HG03045 (cell line): ENCODE data around the gene TRIM39.

Experiments used
- ATAC-seq: cut with Tn5 transposase; IDR thresholded peaks from one replicate; pipeline ENCODE4 v1.9.1; 2021; ENCODE audit warnings: mild to moderate bottlenecking, moderate library complexity; ENCODE audit not compliant: unreplicated experiment

Gene TRIM39

GRCh38 chr6:30327232-30327746 lies 562 bp downstream of the TRIM39 start:
- ATAC-seq: no peak

DNA sequence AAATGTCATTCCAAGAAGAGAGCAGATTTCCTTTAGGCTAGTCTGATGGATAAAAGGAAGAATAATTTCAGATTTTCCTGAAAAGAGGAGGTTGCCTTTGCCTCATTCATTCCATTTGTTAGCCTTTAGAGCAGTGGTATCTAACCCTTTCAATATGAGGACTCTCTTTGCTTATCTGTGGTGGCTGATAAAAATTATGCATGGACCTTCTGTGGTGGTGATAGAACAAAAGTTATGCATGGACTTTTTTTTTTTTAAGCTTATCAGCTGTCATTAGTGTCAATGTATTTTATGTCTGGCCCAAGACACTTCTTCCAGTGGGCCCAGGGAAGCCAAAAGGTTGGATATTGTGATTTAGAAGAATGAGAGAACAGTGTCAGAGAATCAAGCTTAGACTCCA lies 1.7 kb downstream of the TRIM39 start:
- ATAC-seq: no peak

DNA sequence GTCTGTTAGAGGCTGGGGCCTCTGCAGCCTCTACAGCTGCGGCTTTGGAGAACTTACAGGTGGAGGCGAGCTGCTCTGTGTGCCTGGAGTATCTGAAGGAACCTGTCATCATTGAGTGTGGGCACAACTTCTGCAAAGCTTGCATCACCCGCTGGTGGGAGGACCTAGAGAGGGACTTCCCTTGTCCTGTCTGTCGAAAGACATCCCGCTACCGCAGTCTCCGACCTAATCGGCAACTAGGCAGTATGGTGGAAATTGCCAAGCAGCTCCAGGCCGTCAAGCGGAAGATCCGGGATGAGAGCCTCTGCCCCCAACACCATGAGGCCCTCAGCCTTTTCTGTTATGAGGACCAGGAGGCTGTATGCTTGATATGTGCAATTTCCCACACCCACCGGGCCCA lies 2.6 kb downstream of the TRIM39 start:
- no peak for ATAC-seq

- ATAC-seq: no peak
These were observed 5.3 kb downstream of the TRIM39 start for GRCh38 chr6:30331981-30332380.

- no peak for ATAC-seq
These were observed 7.5 kb downstream of the TRIM39 start for GRCh38 chr6:30334075-30334783.

- no peak for ATAC-seq
These were observed 13.9 kb downstream of the TRIM39 start for GRCh38 chr6:30340589-30341054.

DNA sequence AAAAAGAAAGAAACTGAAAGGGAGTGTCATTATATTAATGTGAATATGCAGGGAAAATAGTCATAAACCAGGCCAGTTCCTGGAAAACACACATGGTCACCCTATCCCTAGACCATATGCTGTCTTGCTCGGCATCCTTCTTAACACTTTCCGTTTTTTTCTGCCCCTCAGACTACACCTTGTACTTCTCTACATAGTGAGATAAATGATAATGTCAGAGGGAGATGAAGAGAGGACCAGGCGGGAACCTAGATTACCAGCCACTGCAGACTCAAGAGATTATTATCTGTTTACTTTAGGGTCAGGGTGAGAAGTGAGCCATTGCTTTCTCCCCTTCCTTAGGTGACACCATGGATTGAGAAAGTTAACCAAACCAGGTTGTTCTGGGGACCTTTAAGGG lies 14.5 kb downstream of the TRIM39 start:
- no peak for ATAC-seq

GRCh38 chr6:30341728-30342127 lies 15.0 kb downstream of the TRIM39 start:
- ATAC-seq: no peak

GRCh38 chr6:30344191-30344867 lies 17.6 kb downstream of the TRIM39 start:
- no peak for ATAC-seq

DNA sequence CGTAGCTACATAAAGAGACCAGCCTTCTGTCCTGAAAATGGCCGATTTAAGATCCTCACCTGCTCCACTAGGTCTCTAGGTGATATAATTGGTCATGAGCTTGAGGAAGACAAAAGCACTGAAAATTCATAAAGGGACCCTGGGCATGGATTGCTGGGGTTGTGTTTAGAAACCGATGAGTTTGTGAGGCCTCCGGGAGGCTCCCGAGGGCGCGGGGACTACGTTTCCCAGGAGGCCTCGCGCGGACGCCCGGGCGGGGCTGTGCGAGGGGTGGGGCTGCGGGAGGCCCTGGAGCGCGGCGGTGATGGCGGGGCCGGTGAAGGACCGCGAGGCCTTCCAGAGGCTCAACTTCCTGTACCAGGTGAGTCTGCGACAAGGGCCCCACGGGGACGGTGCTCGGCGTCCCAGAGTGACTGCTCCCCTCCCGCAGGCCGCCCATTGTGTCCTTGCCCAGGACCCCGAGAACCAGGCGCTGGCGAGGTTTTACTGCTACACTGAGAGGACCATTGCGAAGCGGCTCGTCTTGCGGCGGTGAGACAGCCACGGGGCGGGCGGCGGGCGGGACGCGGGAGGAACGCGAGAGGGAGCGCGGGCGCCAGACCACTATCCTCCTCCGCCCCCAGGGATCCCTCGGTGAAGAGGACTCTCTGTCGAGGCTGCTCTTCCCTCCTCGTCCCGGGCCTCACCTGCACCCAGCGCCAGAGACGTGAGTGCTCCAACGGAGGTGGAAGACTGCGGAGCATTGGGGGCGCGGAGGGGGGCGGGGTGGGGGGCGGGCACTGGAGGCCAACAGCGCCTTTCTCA lies 18.3 kb downstream of the TRIM39 start, which contains the start of gene RPP21:
Gene RPP21, plus strand, starts transcription at position 289 of the 804 bp plus-strand sequence. Its CDS starts 16 bp downstream, at position 305.
- ATAC-seq: peak; percentile 93

GRCh38 chr6:30345852-30346251 lies 19.1 kb downstream of the TRIM39 start:
- ATAC-seq: no peak

DNA sequence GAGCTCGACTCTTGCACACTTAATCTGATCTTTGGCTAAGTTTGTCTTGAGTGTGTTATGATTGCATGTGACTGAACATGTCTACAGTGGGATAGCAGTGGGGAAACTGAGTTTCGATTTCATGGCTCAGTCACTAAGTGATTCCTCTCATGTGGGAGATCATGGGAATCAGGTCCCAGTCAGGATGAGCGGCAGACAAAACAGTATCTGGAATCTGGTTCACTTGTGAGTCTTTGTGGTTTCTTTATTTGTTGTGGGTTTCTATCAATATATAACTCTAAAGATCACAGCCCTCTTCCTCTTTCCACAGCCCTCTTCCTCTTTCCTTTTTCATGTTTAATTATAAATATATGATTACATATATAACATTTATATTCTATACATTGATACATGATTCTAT lies 22.2 kb downstream of the TRIM39 start:
- no peak for ATAC-seq

DNA sequence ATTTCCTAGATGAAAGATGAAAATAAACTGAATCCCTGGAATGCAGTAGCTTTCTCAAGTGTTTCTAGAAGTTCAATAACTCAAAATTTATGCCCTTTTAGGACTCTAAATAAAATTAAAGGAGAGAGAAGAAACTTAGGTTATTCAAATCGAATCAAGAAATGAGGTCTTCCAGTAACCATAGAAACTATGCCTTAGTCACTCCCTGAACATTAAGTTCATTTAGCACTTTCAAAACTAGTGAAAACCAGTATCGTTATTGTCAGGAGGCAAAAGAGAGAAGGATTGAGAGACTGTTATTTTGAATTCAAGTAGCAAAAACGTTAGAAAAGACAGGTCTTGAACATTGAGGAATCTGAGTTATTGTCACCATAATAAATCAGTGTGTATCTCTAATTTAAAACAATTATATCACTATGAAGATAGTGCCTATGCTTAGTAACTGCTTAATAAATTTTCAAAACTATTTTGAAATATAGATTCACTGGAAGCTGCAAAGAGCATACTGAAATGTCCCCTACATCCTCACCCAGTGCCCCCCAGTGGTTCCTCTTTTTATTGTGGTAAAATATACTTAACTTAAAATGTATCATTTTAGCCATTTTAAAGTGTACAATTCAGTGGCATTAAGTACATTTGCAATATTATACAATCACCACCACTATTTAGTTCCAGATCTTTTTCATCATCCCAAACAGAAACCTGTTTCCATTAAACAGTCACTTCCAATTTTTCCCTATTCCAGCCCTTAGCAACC lies 22.9 kb downstream of the TRIM39 start:
- no peak for ATAC-seq

DNA sequence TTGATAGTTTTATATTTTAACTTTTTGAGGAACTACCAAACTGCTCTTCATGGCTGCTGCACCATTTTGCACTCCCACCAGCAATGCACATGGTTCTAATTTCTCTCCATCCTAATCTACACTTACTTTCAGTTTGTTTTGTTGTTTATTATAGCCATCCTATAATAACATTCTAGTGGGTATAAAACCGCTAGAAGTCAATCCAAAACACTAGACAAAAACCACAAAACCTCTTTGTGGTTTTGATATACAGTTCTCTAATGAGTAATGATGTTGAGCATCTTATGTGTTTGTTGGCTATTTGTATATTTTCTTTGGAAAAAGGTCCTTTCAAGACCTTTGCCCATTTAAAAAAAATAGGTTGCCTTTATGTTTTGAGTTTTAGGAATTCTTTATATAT lies 23.8 kb downstream of the TRIM39 start:
- ATAC-seq: no peak

- no peak for ATAC-seq
These were observed 25.8 kb downstream of the TRIM39 start for GRCh38 chr6:30352550-30352949.

- no peak for ATAC-seq
These were observed 28.6 kb downstream of the TRIM39 start for GRCh38 chr6:30355281-30355680.

DNA sequence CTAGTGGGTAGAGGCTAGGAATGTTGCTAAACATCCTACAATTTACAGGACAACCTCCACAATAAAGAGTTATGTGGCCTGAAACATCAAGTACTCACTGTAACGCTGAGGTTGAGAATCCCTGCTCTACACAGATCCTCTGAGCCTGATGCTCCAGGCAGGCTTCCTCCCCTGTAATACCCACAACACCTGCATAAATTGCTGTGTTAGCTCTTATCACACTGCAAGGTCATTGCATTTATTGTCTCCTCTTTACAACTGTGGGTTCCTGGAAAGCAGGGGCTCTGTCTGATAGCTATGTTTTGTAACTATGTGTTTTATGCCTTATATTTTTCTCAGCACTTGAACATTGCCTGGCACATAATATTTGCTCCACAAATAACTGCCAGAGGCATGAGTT lies 29.8 kb downstream of the TRIM39 start:
- ATAC-seq: no peak

GRCh38 chr6:30357678-30358540 lies 31.2 kb downstream of the TRIM39 start:
- no peak for ATAC-seq

GRCh38 chr6:30359276-30359675 lies 32.5 kb downstream of the TRIM39 start:
- no peak for ATAC-seq

DNA sequence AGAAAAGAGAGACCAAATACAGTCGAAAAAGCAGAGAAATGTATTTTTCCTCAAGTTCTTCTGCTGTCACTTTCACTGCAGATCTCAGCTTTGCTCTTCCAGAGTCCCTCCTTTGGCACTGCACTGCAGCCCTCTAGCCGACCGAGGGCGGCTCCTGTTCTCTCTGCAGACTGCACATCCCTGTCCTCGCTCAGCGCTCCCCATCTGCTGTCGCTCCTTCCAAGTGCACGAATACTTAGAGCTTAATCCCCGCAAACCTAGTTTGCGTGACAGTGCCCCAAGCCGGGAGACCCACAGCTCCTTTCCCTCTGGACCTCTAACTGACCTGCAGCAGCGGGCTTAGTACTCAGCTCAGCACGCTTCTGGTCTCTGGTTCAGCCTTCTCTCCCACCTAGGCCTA lies 33.4 kb downstream of the TRIM39 start:
- ATAC-seq: no peak
